8988T (cell line): Measurements from ENCODE around the gene LRRC3C.

ENCODE experiments used
- DNase-seq: peaks from one replicate; pipeline ENCODE4 v3.0.0; 2011

The LRRC3C gene

GRCh38 chr17:39950871-39951348 lies 23.4 kb downstream of the LRRC3C start:
- DNase-seq = no peak

- no peak for DNase-seq
Observed at GRCh38 chr17:39951924-39952679, 24.6 kb downstream of the LRRC3C start.

- DNase-seq = peak; percentile 82
Observed at GRCh38 chr17:39952680-39953470, 25.3 kb downstream of the LRRC3C start.

GRCh38 chr17:39953471-39953888 lies 25.9 kb downstream of the LRRC3C start:
- DNase-seq = no peak

- no peak for DNase-seq
Observed at GRCh38 chr17:39954876-39955275, 27.3 kb downstream of the LRRC3C start.

- no peak for DNase-seq
Observed at GRCh38 chr17:39955726-39956225, 28.2 kb downstream of the LRRC3C start.

- no peak for DNase-seq
Observed at GRCh38 chr17:39960524-39961041, 33.1 kb downstream of the LRRC3C start.

- no peak for DNase-seq
Observed at GRCh38 chr17:39962642-39963220, 35.2 kb downstream of the LRRC3C start, which contains the start of gene GSDMA. GSDMA (plus strand) TSS chr17:39963004; CDS start chr17:39965688, 2,684 bp downstream.

GRCh38 chr17:39963829-39964228 lies 36.3 kb downstream of the LRRC3C start:
- no peak for DNase-seq

- DNase-seq = no peak
Observed at GRCh38 chr17:39965017-39965699, 37.6 kb downstream of the LRRC3C start.

- no peak for DNase-seq
Observed at GRCh38 chr17:39966771-39967170, 39.2 kb downstream of the LRRC3C start.

GRCh38 chr17:39968761-39969160 lies 41.2 kb downstream of the LRRC3C start:
- no peak for DNase-seq

GRCh38 chr17:39969375-39969774 lies 41.8 kb downstream of the LRRC3C start:
- DNase-seq = no peak

- DNase-seq = no peak
Observed at GRCh38 chr17:39970157-39970692, 42.7 kb downstream of the LRRC3C start.

- DNase-seq = no peak
Observed at GRCh38 chr17:39971076-39971603, 43.6 kb downstream of the LRRC3C start.

- DNase-seq = no peak
Observed at GRCh38 chr17:39972271-39972670, 44.7 kb downstream of the LRRC3C start.

- DNase-seq = no peak
Observed at GRCh38 chr17:39973496-39973895, 46.0 kb downstream of the LRRC3C start.

GRCh38 chr17:39974433-39974832 lies 46.9 kb downstream of the LRRC3C start:
- no peak for DNase-seq

GRCh38 chr17:39975801-39976200 lies 48.3 kb downstream of the LRRC3C start:
- no peak for DNase-seq

GRCh38 chr17:39979016-39979670 lies 51.6 kb downstream of the LRRC3C start:
- DNase-seq = no peak

GRCh38 chr17:39979893-39980350 lies 52.4 kb downstream of the LRRC3C start:
- no peak for DNase-seq
